H9 (cell line): ENCODE data around the gene IGSF9B. TPM values are rescaled to one million over a fixed set of nuclear protein-coding genes. Genes with fewer than 3 reads are reported as not detected.
"Not testable (repeated sequence)": the region's sequence is repeated elsewhere in the genome, so short reads cannot be mapped to it uniquely, and the experiment has no call there.

Experiments
- DNase-seq: peaks from one replicate; pipeline ENCODE4 v3.0.0-alpha.2; 2017
- H2AFZ ChIP-seq: one replicate; pipeline ENCODE4 v1.6.1; 2013; ENCODE audit warnings: mild to moderate bottlenecking, low read length, control low read depth, moderate library complexity
- H2AK5ac ChIP-seq: 2 replicates; pipeline ENCODE4 v1.6.1; 2013; ENCODE audit warnings: low read length, control low read depth, mixed read lengths; ENCODE audit not compliant: insufficient read length
- H2BK120ac ChIP-seq: one replicate; pipeline ENCODE4 v1.6.1; 2013; ENCODE audit warnings: low read depth, mild to moderate bottlenecking, low read length, control low read depth, inconsistent platforms; ENCODE audit not compliant: poor library complexity, severe bottlenecking
- H2BK12ac ChIP-seq: 2 replicates; pipeline ENCODE4 v1.6.1; 2013; ENCODE audit warnings: low read length, control low read depth, mixed read lengths, low read depth; ENCODE audit not compliant: insufficient read length
- H2BK15ac ChIP-seq: 2 replicates; pipeline ENCODE4 v1.6.1; 2013; ENCODE audit warnings: low read depth, low read length, control low read depth
- H2BK20ac ChIP-seq: one replicate; pipeline ENCODE4 v1.6.1; 2013; ENCODE audit warnings: low read depth, mild to moderate bottlenecking, low read length, control low read depth, inconsistent platforms; ENCODE audit not compliant: poor library complexity, severe bottlenecking
- H2BK5ac ChIP-seq: 2 replicates; pipeline ENCODE4 v1.6.1; 2013; ENCODE audit warnings: low read length, control low read depth, mixed read lengths; ENCODE audit not compliant: insufficient read length
- H3K14ac ChIP-seq: 2 replicates; pipeline ENCODE4 v1.6.1; 2013; ENCODE audit warnings: low read length, control low read depth; ENCODE audit not compliant: insufficient read depth
- H3K18ac ChIP-seq: 2 replicates; pipeline ENCODE4 v1.6.1; 2013; ENCODE audit warnings: low read depth, mild to moderate bottlenecking, mixed read lengths, low read length, control low read depth; ENCODE audit not compliant: insufficient read length
- H3K23ac ChIP-seq: 2 replicates; pipeline ENCODE4 v1.6.1; 2013; ENCODE audit warnings: low read length, control low read depth, mixed read lengths, low read depth; ENCODE audit not compliant: insufficient read length
- H3K23me2 ChIP-seq: 2 replicates; pipeline ENCODE4 v1.6.1; 2013; ENCODE audit warnings: low read depth, mild to moderate bottlenecking, mixed read lengths, low read length, control low read depth; ENCODE audit not compliant: insufficient read length, poor library complexity, severe bottlenecking
- H3K27ac ChIP-seq: 2 replicates; pipeline ENCODE4 v1.5.1; 2013; ENCODE audit warnings: low read length, control low read depth, mixed read lengths, low read depth; ENCODE audit not compliant: insufficient read length
- H3K27me3 ChIP-seq: 2 replicates; pipeline ENCODE4 v1.6.1; 2013; ENCODE audit warnings: low read length, control low read depth, inconsistent platforms; ENCODE audit not compliant: insufficient read depth
- H3K4ac ChIP-seq: 2 replicates; pipeline ENCODE4 v1.6.1; 2013; ENCODE audit warnings: low read depth, mild to moderate bottlenecking, control low read depth, inconsistent platforms, low read length, moderate library complexity
- H3K4me1 ChIP-seq: 2 replicates; pipeline ENCODE4 v1.6.1; 2013; ENCODE audit warnings: low read length, control low read depth, inconsistent platforms; ENCODE audit not compliant: insufficient read depth
- H3K4me2 ChIP-seq: 2 replicates; pipeline ENCODE4 v1.6.1; 2013; ENCODE audit warnings: low read length, control low read depth, mixed read lengths; ENCODE audit not compliant: insufficient read length, insufficient read depth
- H3K56ac ChIP-seq: 2 replicates; pipeline ENCODE4 v1.6.1; 2013; ENCODE audit warnings: low read depth, mild to moderate bottlenecking, mixed read lengths, low read length, control low read depth; ENCODE audit not compliant: insufficient read length
- H3K79me1 ChIP-seq: 2 replicates; pipeline ENCODE4 v1.6.1; 2013; ENCODE audit warnings: low read depth, mild to moderate bottlenecking, moderate library complexity, low read length, control low read depth, inconsistent platforms; ENCODE audit not compliant: insufficient read depth, poor library complexity, severe bottlenecking
- H3K79me2 ChIP-seq: 2 replicates; pipeline ENCODE4 v1.6.1; 2013; ENCODE audit warnings: low read length, control low read depth, inconsistent platforms; ENCODE audit not compliant: insufficient read depth
- H3K9ac ChIP-seq: 2 replicates; pipeline ENCODE4 v1.6.1; 2013; ENCODE audit warnings: low read length, control low read depth, mixed read lengths; ENCODE audit not compliant: insufficient read length; ENCODE audit errors: extremely low read depth
- H3K9me3 ChIP-seq: one replicate; pipeline ENCODE4 v1.6.1; 2013; ENCODE audit warnings: low read depth, low read length, inconsistent platforms; ENCODE audit not compliant: control insufficient read depth
- H3T11ph ChIP-seq: one replicate; pipeline ENCODE4 v1.6.1; 2013; ENCODE audit warnings: mild to moderate bottlenecking, low read length, control low read depth, inconsistent platforms
- H4K20me1 ChIP-seq: one replicate; pipeline ENCODE4 v1.6.1; 2013; ENCODE audit not compliant: control insufficient read depth, insufficient read length, insufficient read depth
- H4K5ac ChIP-seq: 2 replicates; pipeline ENCODE4 v1.6.1; 2013; ENCODE audit warnings: low read depth, mild to moderate bottlenecking, mixed read lengths, low read length, control low read depth; ENCODE audit not compliant: insufficient read length
- H4K8ac ChIP-seq: replicated peaks from 2 replicates; pipeline ENCODE4 v1.6.1; 2013; ENCODE audit warnings: low read length, control low read depth, mixed read lengths, low read depth; ENCODE audit not compliant: insufficient read length
- H4K91ac ChIP-seq: 2 replicates; pipeline ENCODE4 v1.6.1; 2013; ENCODE audit warnings: low read depth, mild to moderate bottlenecking, moderate library complexity, mixed read lengths, low read length, control low read depth; ENCODE audit not compliant: insufficient read length
- H3K27ac Mint-ChIP-seq, 3 experiments: 2 replicates in 2 of 3; 3 replicates in 1 of 3; pipeline ENCODE4 v1.8.0; 2020 to 2021; ENCODE audit warnings: mixed read lengths in 3 of 3, mild to moderate bottlenecking in 1 of 3, moderate library complexity in 1 of 3
- H3K27me3 Mint-ChIP-seq: 2 replicates; pipeline ENCODE4 v1.8.0; 2021; ENCODE audit warnings: low read depth, mild to moderate bottlenecking, moderate library complexity, mixed read lengths
- H3K36me3 Mint-ChIP-seq, 3 experiments: 2 replicates in 2 of 3; 3 replicates in 1 of 3; pipeline ENCODE4 v1.8.0; 2020 to 2021; ENCODE audit warnings: low read depth in 3 of 3, mixed read lengths in 3 of 3; ENCODE audit not compliant: insufficient read depth in 1 of 3
- H3K4me1 Mint-ChIP-seq, 2 experiments: 2 replicates each; pipeline ENCODE4 v1.8.0; 2020; ENCODE audit warnings: mixed read lengths in 2 of 2
- H3K4me3 Mint-ChIP-seq, 2 experiments: 2 replicates in 1 of 2; 3 replicates in 1 of 2; pipeline ENCODE4 v1.8.0; 2020 to 2021; ENCODE audit warnings: mild to moderate bottlenecking in 2 of 2, mixed read lengths in 2 of 2, moderate library complexity in 1 of 2
- H3K9me3 Mint-ChIP-seq, 2 experiments: 2 replicates in 1 of 2; 3 replicates in 1 of 2; pipeline ENCODE4 v1.8.0; 2020; ENCODE audit warnings: mild to moderate bottlenecking in 2 of 2, mixed read lengths in 2 of 2, moderate library complexity in 1 of 2
- WGBS: extraction: QIAGEN DNeasy Blood & Tissue Kit; methylation state at CpG from one replicate; pipeline ENCODE4 v1.1.7; 2013; ENCODE audit warnings: missing lambda C conversion rate, low lambda C conversion rate, mixed read lengths; ENCODE audit not compliant: insufficient read length; ENCODE audit errors: extremely low coverage; 5-methylcytosine and 5-hydroxymethylcytosine counted together
- total RNA-seq: library from RNA; stranded (reverse); gene quantifications from 2 replicates; pipeline ENCODE4 v1.2.1, GENCODE V29; 2021
- TF ChIP-seq, protein P1 (sequence below): fragments of 200-600 bp; sonication (generic); conservative IDR thresholded peaks from 3 replicates; pipeline ENCODE4 v1.8.0; 2021; ENCODE audit warnings: antibody characterized with exemption, mild to moderate bottlenecking

The IGSF9B gene
- total RNA-seq, 1 experiment from 2014 or later, result 25.7 TPM

DNA sequence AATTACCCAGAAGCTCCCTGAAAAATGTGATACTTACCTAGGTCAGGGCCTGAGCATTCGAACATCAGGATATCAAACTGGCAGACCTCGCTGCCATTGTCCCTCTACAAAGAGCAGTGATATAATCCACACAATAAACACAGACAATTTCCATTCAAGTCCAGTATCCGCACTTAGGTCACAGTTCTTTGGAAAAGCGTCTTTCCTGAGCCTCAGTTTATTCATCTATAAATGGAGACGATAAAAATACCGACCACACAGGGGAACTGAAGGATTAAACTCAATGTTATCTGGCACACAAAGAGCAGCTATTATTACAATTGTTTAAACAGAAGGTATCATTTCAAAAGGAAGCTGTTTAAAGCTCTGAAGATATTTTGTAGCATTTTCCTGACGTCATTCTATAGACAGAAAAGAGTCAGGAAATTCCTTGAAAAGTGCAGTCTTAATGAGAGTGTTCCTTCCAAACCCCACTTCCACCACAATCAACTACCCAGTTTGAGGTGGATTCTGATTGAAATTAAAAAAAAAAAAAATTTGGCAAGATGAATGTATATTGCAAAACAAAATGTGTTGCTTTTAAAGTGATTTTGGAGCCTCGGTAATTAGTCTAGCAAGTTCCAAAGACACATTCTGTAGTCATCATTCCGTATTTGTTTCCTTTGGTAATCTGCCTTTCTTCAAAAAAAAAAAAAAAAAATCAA, 47.2 kb upstream of the IGSF9B start:
- Histone ChIP-seq H3K9me3 (no peaks in the 10 kb centered on the region), H3K23me2 (no peaks in the 10 kb centered on the region), H3T11ph (no peak overlapping the region), H3K56ac (no peak overlapping the region), H2AFZ (no peak overlapping the region), H2BK20ac (no peak overlapping the region), H3K79me2 (no peaks in the 10 kb centered on the region), H3K27me3 (no peaks in the 10 kb centered on the region), H3K14ac (no peak overlapping the region), H3K4me2 (no peak overlapping the region), H3K23ac (no peak overlapping the region), H3K27ac (no peak overlapping the region), H4K91ac (no peak overlapping the region), H2BK15ac (no peak overlapping the region), H2BK120ac (no peak overlapping the region), H4K20me1 (no peaks in the 10 kb centered on the region), H3K4me1 (peaks cover 5% of the 10 kb centered on the region; the same call in 1 of the 2 replicates), H4K8ac (no peak overlapping the region), H2BK12ac (no peak overlapping the region), H3K79me1 (no peaks in the 10 kb centered on the region), H4K5ac (no peak overlapping the region), H3K4ac (no peak overlapping the region), H2BK5ac (no peak overlapping the region), H3K9ac (no peak overlapping the region), H3K18ac (no peak overlapping the region), H2AK5ac (no peak overlapping the region)
- TF ChIP-seq, protein P1, sequence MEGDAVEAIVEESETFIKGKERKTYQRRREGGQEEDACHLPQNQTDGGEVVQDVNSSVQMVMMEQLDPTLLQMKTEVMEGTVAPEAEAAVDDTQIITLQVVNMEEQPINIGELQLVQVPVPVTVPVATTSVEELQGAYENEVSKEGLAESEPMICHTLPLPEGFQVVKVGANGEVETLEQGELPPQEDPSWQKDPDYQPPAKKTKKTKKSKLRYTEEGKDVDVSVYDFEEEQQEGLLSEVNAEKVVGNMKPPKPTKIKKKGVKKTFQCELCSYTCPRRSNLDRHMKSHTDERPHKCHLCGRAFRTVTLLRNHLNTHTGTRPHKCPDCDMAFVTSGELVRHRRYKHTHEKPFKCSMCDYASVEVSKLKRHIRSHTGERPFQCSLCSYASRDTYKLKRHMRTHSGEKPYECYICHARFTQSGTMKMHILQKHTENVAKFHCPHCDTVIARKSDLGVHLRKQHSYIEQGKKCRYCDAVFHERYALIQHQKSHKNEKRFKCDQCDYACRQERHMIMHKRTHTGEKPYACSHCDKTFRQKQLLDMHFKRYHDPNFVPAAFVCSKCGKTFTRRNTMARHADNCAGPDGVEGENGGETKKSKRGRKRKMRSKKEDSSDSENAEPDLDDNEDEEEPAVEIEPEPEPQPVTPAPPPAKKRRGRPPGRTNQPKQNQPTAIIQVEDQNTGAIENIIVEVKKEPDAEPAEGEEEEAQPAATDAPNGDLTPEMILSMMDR, result no peak
- H3K36me3 Mint-ChIP-seq, result no peaks in the 10 kb centered on the region
- DNase-seq, result no peak
- no peak overlapping the region for H3K27ac Mint-ChIP-seq
- no CpG with 5 or more reads among the region's 9 CpGs for WGBS
- H3K27me3 Mint-ChIP-seq, result peaks cover 3% of the 10 kb centered on the region; the same call in 1 of the 2 replicates
- no peaks in the 10 kb centered on the region for H3K9me3 Mint-ChIP-seq
- peaks cover 8 to 11% of the 10 kb centered on the region in 2 experiments for H3K4me1 Mint-ChIP-seq
- H3K4me3 Mint-ChIP-seq, result no peak overlapping the region

DNA sequence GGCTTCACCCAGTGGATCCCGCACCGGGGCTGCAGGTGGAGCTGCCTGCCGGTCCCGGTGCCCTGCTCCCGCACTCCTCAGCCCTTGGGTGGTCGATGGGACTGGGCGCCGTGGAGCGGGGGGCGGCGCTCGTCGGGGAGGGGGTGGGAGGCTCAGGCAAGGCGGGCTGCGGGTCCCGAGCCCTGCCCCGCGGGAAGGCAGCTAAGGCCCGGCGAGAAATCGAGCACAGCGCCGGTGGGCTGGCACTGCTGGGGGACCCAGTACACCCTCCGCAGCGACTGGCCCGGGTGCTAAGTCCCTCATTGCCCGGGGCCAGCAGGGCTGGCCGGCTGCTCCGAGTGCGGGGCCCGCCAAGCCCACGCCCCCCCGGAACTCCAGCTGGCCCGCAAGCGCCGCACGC, 46.1 kb upstream of the IGSF9B start:
- not testable (repeated sequence) for H3K79me2 ChIP-seq, H3K23me2 ChIP-seq, H4K91ac ChIP-seq, H2BK20ac ChIP-seq, H4K8ac ChIP-seq, H2BK12ac ChIP-seq, H3K27me3 ChIP-seq, H3K27me3 Mint-ChIP-seq, H3K4me1 ChIP-seq, H2BK120ac ChIP-seq, H3K23ac ChIP-seq, H3K27ac ChIP-seq, H3K4me1 Mint-ChIP-seq, H3T11ph ChIP-seq, H3K56ac ChIP-seq, DNase-seq, H2AFZ ChIP-seq, H3K4me3 Mint-ChIP-seq, H3K36me3 Mint-ChIP-seq, H3K9ac ChIP-seq, H3K9me3 ChIP-seq, H4K5ac ChIP-seq, H3K14ac ChIP-seq, H4K20me1 ChIP-seq, H3K4me2 ChIP-seq, H3K18ac ChIP-seq, H2AK5ac ChIP-seq, H2BK5ac ChIP-seq, H3K9me3 Mint-ChIP-seq, H3K79me1 ChIP-seq, H2BK15ac ChIP-seq, H3K27ac Mint-ChIP-seq, H3K4ac ChIP-seq
- no CpG with 5 or more reads among the region's 37 CpGs for whole genome bisulfite sequencing
